HG03378 (cell line): Measurements from ENCODE around the gene PCDH15.
"Not testable (repeated sequence)": the region's sequence is repeated elsewhere in the genome, so short reads cannot be mapped to it uniquely, and the experiment has no call there.

Experiments used
- ATAC-seq: cut with Tn5 transposase; IDR thresholded peaks from one replicate; pipeline ENCODE4 v1.9.1; 2021; ENCODE audit warnings: mild to moderate bottlenecking, moderate library complexity; ENCODE audit not compliant: unreplicated experiment

The PCDH15 gene

GRCh38 chr10:54010337-54010933, 790.6 kb downstream of the PCDH15 start:
- no peak for ATAC-seq

DNA sequence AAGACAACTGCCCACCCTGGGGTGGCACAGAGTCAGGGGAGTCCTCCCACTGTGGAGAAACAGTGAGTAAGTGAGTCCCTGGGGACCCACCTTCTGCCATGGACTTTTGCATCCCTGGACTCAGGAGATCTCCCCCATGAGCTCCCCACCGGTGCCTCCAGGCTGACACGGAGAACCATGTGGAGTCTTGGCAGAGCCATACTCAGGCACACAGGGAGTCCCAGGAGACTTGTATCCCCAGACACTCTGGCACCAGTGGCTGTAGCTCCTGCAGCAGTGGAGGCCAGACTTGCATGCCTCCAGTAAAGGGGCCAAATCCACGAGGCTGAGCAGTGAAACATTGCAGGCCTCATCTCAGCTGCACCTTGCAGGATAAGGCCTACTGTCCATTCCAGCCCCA, 791.4 kb downstream of the PCDH15 start:
- ATAC-seq, result no peak

- ATAC-seq, result no peak
Observed at GRCh38 chr10:54002077-54002476, 799.0 kb downstream of the PCDH15 start.

DNA sequence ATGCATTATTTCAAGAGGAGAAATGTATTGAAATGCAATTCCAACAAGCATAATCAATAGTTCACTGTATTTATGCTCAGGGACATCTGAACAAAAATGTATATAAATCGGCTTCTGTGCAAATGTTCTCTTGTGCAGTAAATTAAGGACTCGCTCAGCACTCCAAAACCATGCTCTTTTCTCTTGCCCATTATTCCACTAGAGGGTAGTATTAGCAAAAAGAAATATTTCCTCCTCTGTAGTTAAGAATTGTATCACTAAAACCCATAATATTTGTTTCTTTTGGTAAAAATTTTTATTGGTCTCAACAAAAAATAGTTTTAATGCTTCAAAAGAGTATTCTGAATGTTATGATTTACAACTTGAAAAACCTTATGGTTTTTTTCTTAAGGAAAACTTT, 803.1 kb downstream of the PCDH15 start:
- no peak for ATAC-seq

- no peak for ATAC-seq
Observed at GRCh38 chr10:53990799-53991238, 810.2 kb downstream of the PCDH15 start.

DNA sequence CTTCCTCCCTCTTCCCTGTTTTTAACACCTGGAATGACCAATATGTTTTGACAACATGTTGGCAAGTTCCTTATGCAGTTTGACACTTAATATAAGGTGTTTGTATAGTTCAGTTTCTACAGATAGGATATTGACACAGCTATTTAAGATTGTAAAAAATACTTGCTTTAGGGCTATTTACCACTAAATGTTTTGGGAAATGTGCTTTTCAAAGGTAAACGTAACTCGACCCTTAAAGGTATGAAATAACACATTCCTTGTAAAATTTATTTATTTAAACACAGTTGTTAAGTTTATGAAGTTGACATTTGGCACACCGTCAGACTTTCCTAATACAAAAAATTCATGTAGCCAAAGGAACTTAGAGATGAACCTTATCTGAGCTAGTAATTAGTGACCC, 817.6 kb downstream of the PCDH15 start:
- ATAC-seq, result no peak

GRCh38 chr10:53980210-53980609, 820.8 kb downstream of the PCDH15 start:
- no peak for ATAC-seq

- no peak for ATAC-seq
Observed at GRCh38 chr10:53978301-53978700, 822.7 kb downstream of the PCDH15 start.

GRCh38 chr10:53977267-53977666, 823.8 kb downstream of the PCDH15 start:
- no peak for ATAC-seq

DNA sequence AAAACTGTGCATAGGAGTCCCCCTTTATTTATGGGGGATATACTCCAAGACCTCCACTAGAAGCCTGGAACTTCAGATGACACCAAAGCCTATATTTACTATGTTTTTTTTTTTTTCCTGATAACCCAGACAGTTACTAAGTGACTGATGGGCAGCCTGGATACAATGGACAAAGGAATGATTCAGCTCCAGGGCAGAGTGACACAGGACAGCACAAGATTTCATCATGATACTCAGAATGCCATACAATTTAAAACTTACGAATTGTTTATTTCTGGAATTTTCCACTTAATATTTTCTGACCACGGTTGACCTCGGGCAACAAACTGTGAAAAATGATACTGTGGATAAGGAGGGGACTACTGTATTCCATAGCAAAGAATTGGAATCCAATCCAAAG, 843.6 kb downstream of the PCDH15 start:
- ATAC-seq, result no peak

GRCh38 chr10:53955091-53955490, 845.9 kb downstream of the PCDH15 start:
- ATAC-seq, result no peak

- no peak for ATAC-seq
Observed at GRCh38 chr10:53952698-53953630, 848.1 kb downstream of the PCDH15 start.

- no peak for ATAC-seq
Observed at GRCh38 chr10:53939654-53940053, 861.4 kb downstream of the PCDH15 start.

DNA sequence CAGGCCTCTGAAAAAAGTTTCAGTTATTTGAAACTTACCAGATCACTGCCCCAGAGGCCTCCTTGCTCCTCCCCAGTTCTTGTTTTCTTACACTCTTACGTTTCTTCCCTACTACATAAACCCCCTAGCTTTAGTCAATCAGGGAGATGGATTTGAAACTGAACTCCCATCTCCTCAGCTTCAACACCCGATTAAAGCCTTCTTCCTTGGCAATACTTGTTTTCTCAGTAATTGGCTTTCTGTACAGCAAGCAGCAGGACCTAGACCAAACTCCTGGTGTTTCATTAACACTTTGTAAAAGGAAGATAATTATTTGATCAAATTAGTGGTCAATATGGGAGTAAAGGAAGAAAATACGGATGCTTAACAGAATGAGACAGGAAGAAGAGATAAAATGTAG, 870.4 kb downstream of the PCDH15 start:
- no peak for ATAC-seq

DNA sequence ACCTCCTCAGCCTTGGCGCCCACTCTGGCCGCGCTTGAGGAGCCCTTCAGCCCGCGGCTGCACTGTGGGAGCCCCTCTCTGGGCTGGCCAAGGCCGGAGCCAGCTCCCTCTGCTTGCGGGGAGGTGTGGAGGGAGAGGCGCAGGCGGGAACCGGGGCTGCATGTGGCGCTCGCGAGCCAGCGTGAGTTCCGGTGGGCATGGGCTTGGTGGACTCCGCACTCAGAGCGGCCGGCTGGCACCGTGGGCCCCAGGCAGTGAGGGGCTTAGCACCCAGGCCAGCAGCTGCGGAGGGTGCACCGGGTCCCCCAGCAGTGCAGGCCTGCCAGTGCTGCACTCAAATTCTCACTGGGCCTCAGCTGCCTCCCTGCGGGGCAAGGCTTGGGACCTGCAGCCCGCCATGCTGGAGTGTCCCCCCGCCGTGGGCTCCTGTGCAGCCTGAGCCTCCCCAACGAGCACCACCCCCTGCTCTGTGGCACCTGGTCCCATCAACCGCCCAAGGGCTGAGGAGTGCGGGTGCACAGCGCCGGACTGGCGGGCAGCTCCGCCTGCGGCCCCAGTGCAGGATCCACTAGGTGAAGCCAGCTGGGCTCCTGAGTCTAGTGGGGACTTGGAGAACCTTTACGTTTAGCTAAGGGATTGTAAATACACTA, 876.9 kb downstream of the PCDH15 start:
- not testable (repeated sequence) for ATAC-seq

- ATAC-seq, result no peak
Observed at GRCh38 chr10:53918755-53919154, 882.3 kb downstream of the PCDH15 start.

- no peak for ATAC-seq
Observed at GRCh38 chr10:53909791-53910190, 891.2 kb downstream of the PCDH15 start.

DNA sequence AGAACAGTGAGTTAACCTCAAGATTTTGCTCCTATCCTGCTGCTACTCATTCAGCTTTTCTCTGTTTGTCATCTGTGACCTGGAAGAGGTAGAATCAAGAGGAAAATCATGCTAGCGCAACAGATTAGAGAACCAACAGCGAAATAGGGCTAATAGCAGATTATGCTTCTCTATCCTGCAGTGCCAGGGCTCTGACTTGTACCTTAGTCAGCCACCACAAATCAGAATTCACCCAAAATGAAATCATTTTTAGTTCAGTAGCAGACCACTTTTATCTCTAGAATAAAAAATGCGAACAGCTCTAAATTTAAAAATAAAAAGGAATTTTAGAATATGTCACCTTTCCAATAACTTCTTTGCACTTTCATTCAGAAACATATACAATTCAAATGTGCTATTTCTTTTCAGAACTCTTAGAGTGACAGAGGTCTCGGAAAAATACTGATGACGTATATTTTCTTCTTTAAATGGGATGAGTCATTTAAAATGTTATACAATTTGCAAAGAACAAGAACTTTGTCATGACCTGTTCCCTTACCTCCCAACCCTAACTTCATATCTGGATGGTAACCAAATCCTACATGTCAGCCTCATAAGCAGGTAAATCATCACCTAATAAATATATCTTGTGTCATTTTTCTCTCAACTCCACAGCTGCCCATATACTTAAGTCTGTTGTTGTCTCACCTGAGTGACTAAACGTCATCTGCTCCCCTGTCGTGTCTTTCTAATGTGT, 896.4 kb downstream of the PCDH15 start:
- ATAC-seq, result no peak

- no peak for ATAC-seq
Observed at GRCh38 chr10:53903756-53904155, 897.3 kb downstream of the PCDH15 start.

DNA sequence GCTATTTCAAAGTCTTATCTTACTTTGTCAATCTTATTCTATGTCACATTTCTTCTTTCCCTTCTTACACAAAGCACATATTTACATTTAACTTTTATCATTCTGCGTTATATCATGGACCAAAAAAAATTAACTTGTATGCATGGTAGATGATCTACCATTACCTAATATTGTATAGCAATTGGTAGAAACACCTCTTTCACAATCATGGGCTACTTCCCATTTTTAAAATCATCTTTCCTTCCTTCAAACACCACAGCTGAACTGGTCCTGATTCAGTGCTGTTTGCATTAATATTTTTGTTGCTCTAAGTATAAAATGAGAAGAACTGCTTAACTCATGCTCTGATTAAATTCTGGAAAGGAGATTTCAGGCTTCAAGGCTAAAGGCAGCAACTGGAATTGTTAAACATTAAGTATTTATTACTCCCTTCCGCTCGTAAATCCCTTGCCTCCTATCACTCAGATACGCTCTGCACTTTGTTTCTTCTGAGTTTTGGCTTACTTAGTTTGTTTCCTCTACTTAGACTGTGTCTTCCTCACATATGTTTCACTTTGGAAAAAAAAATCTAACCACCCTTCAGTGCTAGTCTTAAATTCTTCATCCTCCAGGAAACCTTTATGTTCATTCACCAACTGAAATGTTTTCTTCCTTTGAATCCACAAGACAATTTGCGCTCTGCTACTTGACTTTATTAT, 901.4 kb downstream of the PCDH15 start:
- ATAC-seq, result no peak
